DOHH2 (cell line): ENCODE measurements around the gene NEURL1.

ENCODE experiments used
- H3F3A ChIP-seq: fragments of 200-600 bp; sonication (generic), shearing (Covaris generic); 2 replicates; pipeline ENCODE4 v1.6.0; 2016; ENCODE audit warnings: antibody characterized with exemption, mild to moderate bottlenecking; ENCODE audit not compliant: control insufficient read depth, insufficient read depth
- H3K27ac ChIP-seq: fragments of 200-600 bp; sonication (generic); 2 replicates; pipeline ENCODE4 v1.5.1; 2014; ENCODE audit warnings: low read depth, mild to moderate bottlenecking, low read length, moderate library complexity
- H3K27me3 ChIP-seq: fragments of 200-600 bp; sonication (generic); 2 replicates; pipeline ENCODE4 v1.6.1; 2014; ENCODE audit warnings: mild to moderate bottlenecking, low read length, mixed read lengths; ENCODE audit not compliant: control insufficient read depth
- H3K36me3 ChIP-seq: fragments of 200-600 bp; sonication (generic); 2 replicates; pipeline ENCODE4 v1.6.1; 2014; ENCODE audit warnings: mild to moderate bottlenecking, low read length, moderate library complexity, mixed read lengths; ENCODE audit not compliant: control insufficient read depth
- H3K4me1 ChIP-seq: fragments of 200-600 bp; sonication (generic); 2 replicates; pipeline ENCODE4 v1.6.1; 2014; ENCODE audit warnings: mild to moderate bottlenecking, low read length, mixed read lengths; ENCODE audit not compliant: control insufficient read depth
- H3K4me2 ChIP-seq: fragments of 200-600 bp; sonication (generic); 2 replicates; pipeline ENCODE4 v1.6.0; 2014; ENCODE audit warnings: mild to moderate bottlenecking, low read length, moderate library complexity
- H3K4me3 ChIP-seq: fragments of 200-600 bp; sonication (generic); 2 replicates; pipeline ENCODE4 v1.5.1; 2014; ENCODE audit warnings: mild to moderate bottlenecking, low read length, mixed read lengths
- H3K79me2 ChIP-seq: fragments of 200-600 bp; sonication (generic); 2 replicates; pipeline ENCODE4 v1.6.1; 2014; ENCODE audit warnings: mild to moderate bottlenecking, low read length, mixed read lengths; ENCODE audit not compliant: control insufficient read depth
- H3K9me2 ChIP-seq: fragments of 200-600 bp; sonication (generic); replicated peaks from 2 replicates; pipeline ENCODE4 v1.6.1; 2014; ENCODE audit warnings: mild to moderate bottlenecking, low read length, mixed read lengths; ENCODE audit not compliant: control insufficient read depth
- H3K9me3 ChIP-seq: fragments of 200-600 bp; sonication (generic); 2 replicates; pipeline ENCODE4 v1.6.1; 2014; ENCODE audit warnings: antibody characterized with exemption, low read length, mixed read lengths; ENCODE audit not compliant: control insufficient read depth, insufficient read depth
- H4K20me1 ChIP-seq: fragments of 200-600 bp; sonication (generic); 2 replicates; pipeline ENCODE4 v1.6.0; 2014; ENCODE audit warnings: low read depth, mild to moderate bottlenecking, antibody characterized with exemption, low read length, moderate library complexity; ENCODE audit not compliant: control insufficient read depth, insufficient read depth
- CTCF ChIP-seq: fragments of 200-600 bp; sonication (generic); IDR thresholded peaks from one replicate; pipeline ENCODE4 v1.5.1; 2014; ENCODE audit warnings: antibody characterized with exemption, mild to moderate bottlenecking, low read depth, low read length; ENCODE audit not compliant: poor library complexity, severe bottlenecking
- EZH2phosphoT487 ChIP-seq: fragments of 200-600 bp; sonication (generic); IDR thresholded peaks from 2 replicates; pipeline ENCODE4 v1.6.1; 2017; ENCODE audit warnings: borderline replicate concordance, mild to moderate bottlenecking, antibody characterized with exemption, low read length, moderate library complexity, mixed read lengths

Gene NEURL1

DNA sequence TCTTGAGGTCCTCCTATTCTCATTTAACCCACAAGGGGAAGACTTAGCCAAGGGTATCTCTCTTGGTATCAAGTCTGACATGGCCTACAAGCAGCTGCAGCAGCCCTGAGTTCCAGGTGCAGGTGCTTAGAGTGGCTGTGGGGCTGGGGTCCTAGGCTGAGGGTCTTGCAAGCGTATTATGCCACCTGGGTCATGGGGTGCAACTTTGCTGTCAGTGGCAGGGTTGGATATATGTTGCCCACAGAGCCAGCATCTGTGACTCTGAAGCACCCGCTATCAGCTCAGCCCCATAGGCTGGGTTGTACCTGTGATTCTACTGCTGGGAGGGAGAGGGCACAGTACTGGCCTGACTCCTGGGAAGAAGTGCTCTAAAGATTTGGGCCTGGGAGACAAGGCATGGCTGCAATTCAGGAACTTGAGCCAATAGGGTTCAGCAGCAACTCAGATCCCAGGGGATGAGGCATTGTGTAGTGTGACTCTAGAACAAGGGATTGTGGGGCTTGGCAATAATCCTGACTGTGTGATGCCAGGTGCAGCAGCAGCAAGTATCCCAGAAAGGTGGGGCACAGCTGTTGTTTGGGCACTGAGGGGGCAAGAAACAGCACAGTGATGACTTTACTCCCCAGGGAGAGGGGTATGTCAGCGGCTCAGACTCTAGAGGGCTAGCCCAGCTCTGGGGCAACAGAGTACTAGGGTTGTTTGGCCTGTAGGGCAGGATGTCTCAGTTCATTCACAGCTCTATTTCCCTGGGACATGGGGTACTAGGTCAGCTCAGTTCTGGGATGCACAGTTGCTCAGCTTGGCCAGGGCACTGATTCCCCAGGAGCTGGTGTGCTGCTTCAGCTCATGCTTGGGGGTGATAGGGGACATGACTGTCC, 41.4 kb downstream of the NEURL1 start:
- Histone ChIP-seq H3K27me3 (peaks cover 9% of the 10 kb centered on the region; the same call in 1 of the 2 replicates), H3K36me3 (no peaks in the 10 kb centered on the region), H3K4me3 (no peak overlapping the region), H3K9me3 (0 out of 2 replicates have a peak, but pooled peaks cover 1% of the 10 kb centered on the region), H3K4me2 (no peak overlapping the region), H3F3A (no peaks in the 10 kb centered on the region), H4K20me1 (no peaks in the 10 kb centered on the region), H3K27ac (no peak overlapping the region), H3K4me1 (no peaks in the 10 kb centered on the region), H3K9me2 (no peaks in the 10 kb centered on the region), H3K79me2 (no peaks in the 10 kb centered on the region)
- TF ChIP-seq EZH2phosphoT487 = no peak
- TF ChIP-seq CTCF = no peak

GRCh38 chr10:103535595-103535994, 42.1 kb downstream of the NEURL1 start:
- H4K20me1 ChIP-seq = no peaks in the 10 kb centered on the region

DNA sequence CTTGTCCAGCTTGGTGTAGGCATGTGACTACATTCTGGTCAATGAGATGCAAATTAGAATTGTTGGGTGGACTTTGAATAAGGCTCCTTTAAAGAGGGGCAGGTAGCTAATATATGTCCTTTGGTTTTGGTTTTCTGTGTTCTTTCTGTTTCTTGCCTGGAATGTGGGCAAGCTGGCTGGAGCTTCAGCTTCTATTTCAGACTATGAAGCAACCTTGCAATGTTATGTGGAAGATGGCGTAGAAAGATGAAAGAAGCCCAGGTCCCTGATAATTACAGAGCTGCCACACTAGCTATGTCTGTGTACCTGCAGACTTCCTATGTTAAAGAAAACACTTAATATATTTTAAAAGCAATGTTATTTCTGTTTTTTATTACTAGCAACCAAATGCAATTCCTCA, 46.2 kb downstream of the NEURL1 start:
- Histone ChIP-seq H3K27me3 (peaks cover 9% of the 10 kb centered on the region; the same call in 1 of the 2 replicates), H3K4me2 (no peak overlapping the region), H3K79me2 (no peaks in the 10 kb centered on the region), H3K9me2 (no peaks in the 10 kb centered on the region), H3F3A (no peaks in the 10 kb centered on the region), H3K36me3 (no peaks in the 10 kb centered on the region), H3K4me1 (peaks cover 25% of the 10 kb centered on the region), H3K4me3 (no peak overlapping the region), H3K27ac (no peak overlapping the region), H4K20me1 (no peaks in the 10 kb centered on the region), H3K9me3 (no peaks in the 10 kb centered on the region)
- TF ChIP-seq CTCF (no peak), EZH2phosphoT487 (no peak)

More at GRCh38 chr10:103535595-103535994, 42.1 kb downstream of the NEURL1 start:
- Histone ChIP-seq H3F3A (no peaks in the 10 kb centered on the region), H3K9me3 (no peaks in the 10 kb centered on the region), H3K27me3 (peaks cover 9% of the 10 kb centered on the region; the same call in 1 of the 2 replicates), H3K79me2 (no peaks in the 10 kb centered on the region), H3K36me3 (no peaks in the 10 kb centered on the region), H3K4me3 (no peak overlapping the region), H3K27ac (no peak overlapping the region), H3K4me1 (no peaks in the 10 kb centered on the region), H3K9me2 (no peaks in the 10 kb centered on the region), H3K4me2 (no peak overlapping the region)
- no peak for TF ChIP-seq EZH2phosphoT487
- no peak for TF ChIP-seq CTCF
